ENCODE results near the gene DRD4. TPM values are rescaled to one million over a fixed set of nuclear protein-coding genes. Genes with fewer than 3 reads are reported as not detected.

DRD4 gene
- total and polyA plus RNA-seq, 7 experiments from 2014 or later: 0.27 to 1.9 (median 0.75) TPM; not detected in 2

GRCh38 chr11:592918-593317, 44.2 kb upstream of the DRD4 start:
- Mint-ChIP-seq H3K4me3 (no peak overlapping the region), H3K27ac (no peak overlapping the region), H3K27me3 (no peaks in the 10 kb centered on the region), H3K36me3 (peaks cover 9 to 41% (median 20%) of the 10 kb centered on the region in 5 donors), H3K4me1 (peaks cover 4 to 26% (median 12%) of the 10 kb centered on the region in 7 donors), H3K9me3 (peaks cover 0 to 3% (median 0%) of the 10 kb centered on the region in 11 donors)
- H3K27me3 ChIP-seq (ENCODE audit: control insufficient read depth in 2 of 2, insufficient read depth in 2 of 2, low read length in 2 of 2): no peaks in the 10 kb centered on the region
- no peak overlapping the region for H3K4me3 ChIP-seq (ENCODE audit: low read length)
- ChIA-PET CTCF (no interaction called here), POLR2A (no interaction called here)
- no peak overlapping the region for H3K27ac ChIP-seq (ENCODE audit: low read depth, low read length)
- H3K9me3 ChIP-seq (ENCODE audit: control insufficient read depth in 2 of 3, low read length in 3 of 3): no peaks in the 10 kb centered on the region
- no peak for DNase-seq
- H3K36me3 ChIP-seq (ENCODE audit: control insufficient read depth in 2 of 3, insufficient read depth in 3 of 3, low read length in 3 of 3): peaks cover 11 to 85% (median 20%) of the 10 kb centered on the region in 3 experiments
- intact Hi-C loops (cut with micrococcal nuclease): no loop called here
- peaks cover 5% of the 10 kb centered on the region in 2 donors for H3K4me1 ChIP-seq (ENCODE audit: control insufficient read depth in 2 of 2, insufficient read depth in 2 of 2, low read length in 2 of 2)
- no peak for ATAC-seq

GRCh38 chr11:593347-593746, 43.7 kb upstream of the DRD4 start:
- POLR2A ChIA-PET: no interaction called here
- no peak for ATAC-seq
- Histone ChIP-seq H3K27ac (ENCODE audit: low read depth, low read length) (no peak overlapping the region), H3K36me3 (ENCODE audit: control insufficient read depth in 2 of 3, insufficient read depth in 3 of 3, low read length in 3 of 3) (peaks cover 12 to 89% (median 21%) of the 10 kb centered on the region in 3 experiments), H3K4me3 (ENCODE audit: low read length) (no peak overlapping the region), H3K4me1 (ENCODE audit: control insufficient read depth in 2 of 2, insufficient read depth in 2 of 2, low read length in 2 of 2) (peaks cover under 1 to 4% of the 10 kb centered on the region in 2 donors), H3K9me3 (ENCODE audit: control insufficient read depth in 2 of 3, low read length in 3 of 3) (no peaks in the 10 kb centered on the region), H3K27me3 (ENCODE audit: control insufficient read depth in 2 of 2, insufficient read depth in 2 of 2, low read length in 2 of 2) (no peaks in the 10 kb centered on the region)
- CTCF ChIA-PET: no interaction called here
- Mint-ChIP-seq H3K36me3 (peaks cover 8 to 41% (median 17%) of the 10 kb centered on the region in 5 donors), H3K4me1 (peaks cover 0 to 22% (median 8%) of the 10 kb centered on the region in 7 donors), H3K27ac (no peak overlapping the region), H3K27me3 (no peaks in the 10 kb centered on the region), H3K9me3 (peaks cover 0 to 3% (median 0%) of the 10 kb centered on the region in 11 donors), H3K4me3 (no peak overlapping the region)
- intact Hi-C loops (cut with micrococcal nuclease): no loop called here
- no peak for DNase-seq

GRCh38 chr11:595400-595799, 41.7 kb upstream of the DRD4 start:
- no peaks in the 10 kb centered on the region for H3K27me3 ChIP-seq (ENCODE audit: control insufficient read depth in 2 of 2, insufficient read depth in 2 of 2, low read length in 2 of 2)
- H3K27ac ChIP-seq (ENCODE audit: low read depth, low read length): no peak overlapping the region
- H3K9me3 ChIP-seq (ENCODE audit: control insufficient read depth in 2 of 3, low read length in 3 of 3): no peaks in the 10 kb centered on the region
- CTCF ChIA-PET: no interaction called here
- Mint-ChIP-seq H3K36me3 (peaks cover 4 to 37% (median 10%) of the 10 kb centered on the region in 5 donors), H3K4me1 (peaks cover 0 to 11% (median 5%) of the 10 kb centered on the region in 7 donors), H3K4me3 (no peak overlapping the region), H3K27me3 (no peaks in the 10 kb centered on the region), H3K9me3 (peaks cover 0 to 3% (median 0%) of the 10 kb centered on the region in 11 donors), H3K27ac (no peak overlapping the region)
- H3K4me3 ChIP-seq (ENCODE audit: low read length): no peak overlapping the region
- POLR2A ChIA-PET: interaction anchor here (0.6 kb wide), 1 partner anchor 352 kb away, joined by 3 read pairs; no protein-coding TSS in a partner anchor
- peaks cover 15 to 90% (median 17%) of the 10 kb centered on the region in 3 experiments for H3K36me3 ChIP-seq (ENCODE audit: control insufficient read depth in 2 of 3, insufficient read depth in 3 of 3, low read length in 3 of 3)
- ATAC-seq (no peak), DNase-seq (no peak)
- intact Hi-C loops (cut with micrococcal nuclease): no loop called here
- peaks cover 0 to 4% of the 10 kb centered on the region in 2 donors for H3K4me1 ChIP-seq (ENCODE audit: control insufficient read depth in 2 of 2, insufficient read depth in 2 of 2, low read length in 2 of 2)

GRCh38 chr11:596374-596773, 40.7 kb upstream of the DRD4 start:
- ChIA-PET CTCF (interaction anchor here (0.7 kb wide), 1 partner anchor 382 kb away, joined by 4 read pairs; no protein-coding TSS in a partner anchor), POLR2A (no interaction called here)
- ATAC-seq: no peak
- DNase-seq: no peak
- Mint-ChIP-seq H3K4me3 (peak overlapping the region in 2 of 10 donors; percentile 16 to 25), H3K9me3 (peaks cover 0 to 3% (median 0%) of the 10 kb centered on the region in 11 donors), H3K27me3 (no peaks in the 10 kb centered on the region), H3K4me1 (peaks cover 0 to 11% (median 5%) of the 10 kb centered on the region in 7 donors), H3K36me3 (peaks cover 4 to 34% (median 11%) of the 10 kb centered on the region in 5 donors), H3K27ac (peak overlapping the region in 2 of 9 donors; percentile 9 to 55)
- intact Hi-C loops (cut with micrococcal nuclease): no loop called here
- H3K4me3 ChIP-seq (ENCODE audit: low read length): no peak overlapping the region
- H3K27ac ChIP-seq (ENCODE audit: low read depth, low read length): no peak overlapping the region
- no peaks in the 10 kb centered on the region for H3K9me3 ChIP-seq (ENCODE audit: control insufficient read depth in 2 of 3, low read length in 3 of 3)
- H3K36me3 ChIP-seq (ENCODE audit: control insufficient read depth in 2 of 3, insufficient read depth in 3 of 3, low read length in 3 of 3): peaks cover 15 to 87% (median 16%) of the 10 kb centered on the region in 3 experiments
- H3K27me3 ChIP-seq (ENCODE audit: control insufficient read depth in 2 of 2, insufficient read depth in 2 of 2, low read length in 2 of 2): no peaks in the 10 kb centered on the region
- H3K4me1 ChIP-seq (ENCODE audit: control insufficient read depth in 2 of 2, insufficient read depth in 2 of 2, low read length in 2 of 2): peaks cover 0 to 4% of the 10 kb centered on the region in 2 donors

- H3K4me3 ChIP-seq (ENCODE audit: low read length): no peak overlapping the region
- H3K4me1 ChIP-seq (ENCODE audit: control insufficient read depth in 2 of 2, insufficient read depth in 2 of 2, low read length in 2 of 2): peaks cover 0 to 4% of the 10 kb centered on the region in 2 donors
- no peaks in the 10 kb centered on the region for H3K9me3 ChIP-seq (ENCODE audit: control insufficient read depth in 2 of 3, low read length in 3 of 3)
- CTCF ChIA-PET: no interaction called here
- no peaks in the 10 kb centered on the region for H3K27me3 ChIP-seq (ENCODE audit: control insufficient read depth in 2 of 2, insufficient read depth in 2 of 2, low read length in 2 of 2)
- intact Hi-C loops (cut with micrococcal nuclease): no loop called here
- no peak overlapping the region for H3K4me3 Mint-ChIP-seq
- H3K9me3 Mint-ChIP-seq: peaks cover 0 to 3% (median 0%) of the 10 kb centered on the region in 11 donors
- H3K4me1 Mint-ChIP-seq: peaks cover 0 to 11% (median 3%) of the 10 kb centered on the region in 7 donors
- H3K27ac ChIP-seq (ENCODE audit: low read depth, low read length): no peak overlapping the region
- DNase-seq: no peak
- H3K36me3 Mint-ChIP-seq: peaks cover 3 to 39% (median 12%) of the 10 kb centered on the region in 5 donors
- POLR2A ChIA-PET: no interaction called here
- H3K36me3 ChIP-seq (ENCODE audit: control insufficient read depth in 2 of 3, insufficient read depth in 3 of 3, low read length in 3 of 3): peaks cover 14 to 90% (median 16%) of the 10 kb centered on the region in 3 experiments
- H3K27ac Mint-ChIP-seq: peak overlapping the region in 1 of 9 donors; percentile 36
- ATAC-seq: peak; percentile 45
- H3K27me3 Mint-ChIP-seq: no peaks in the 10 kb centered on the region
Measured at GRCh38 chr11:597166-597725, 39.8 kb upstream of the DRD4 start.

- intact Hi-C loops (cut with micrococcal nuclease): no loop called here
Measured at GRCh38 chr11:598005-598680, 38.9 kb upstream of the DRD4 start.

More at GRCh38 chr11:598005-598680, 38.9 kb upstream of the DRD4 start:
- Histone ChIP-seq H3K4me1 (ENCODE audit: control insufficient read depth in 2 of 2, insufficient read depth in 2 of 2, low read length in 2 of 2) (peaks cover 0 to 4% of the 10 kb centered on the region in 2 donors), H3K27me3 (ENCODE audit: control insufficient read depth in 2 of 2, insufficient read depth in 2 of 2, low read length in 2 of 2) (no peaks in the 10 kb centered on the region), H3K36me3 (ENCODE audit: control insufficient read depth in 2 of 3, insufficient read depth in 3 of 3, low read length in 3 of 3) (peaks cover 10 to 90% (median 20%) of the 10 kb centered on the region in 3 experiments), H3K27ac (ENCODE audit: low read depth, low read length) (no peak overlapping the region), H3K9me3 (ENCODE audit: control insufficient read depth in 2 of 3, low read length in 3 of 3) (no peaks in the 10 kb centered on the region), H3K4me3 (ENCODE audit: low read length) (no peak overlapping the region)
- Mint-ChIP-seq H3K27ac (peak overlapping the region in 1 of 9 donors; percentile 60), H3K9me3 (peaks cover 0 to 3% (median 0%) of the 10 kb centered on the region in 11 donors), H3K27me3 (no peaks in the 10 kb centered on the region), H3K4me3 (no peak overlapping the region), H3K4me1 (peaks cover 0 to 11% (median 3%) of the 10 kb centered on the region in 7 donors), H3K36me3 (peaks cover 0 to 33% (median 9%) of the 10 kb centered on the region in 5 donors)
- POLR2A ChIA-PET: no interaction called here
- no peak for ATAC-seq
- DNase-seq: no peak
- CTCF ChIA-PET: no interaction called here
